ENCODE results near the gene L3MBTL2.

- no peak for TF ChIP-seq CTCF (IDR thresholded peaks at IDR 0.05; ENCODE audit: low read length)
- no peak for TF ChIP-seq EZH2phosphoT487 (IDR thresholded peaks at IDR 0.05; ENCODE audit: low read length)
Observed at GRCh38 chr22:41273128-41273527, 68.0 kb downstream of the L3MBTL2 start.

Data from MM.1S (cell line).